ENCODE results near the gene MAP2K5. TPM values are rescaled to one million over a fixed set of nuclear protein-coding genes. Genes with fewer than 3 reads are reported as not detected.

MAP2K5 gene
- polyA plus RNA-seq, 2 of the 4 experiments (the other 2 are of a cell fraction) = 7.8 to 11.0 TPM

- TF ChIP-seq MAZ (IDR thresholded peaks at IDR 0.05; ENCODE audit: borderline replicate concordance, low read depth, low read length) (no peak), EHF (CRISPR knock-in tag; IDR thresholded peaks at IDR 0.05) (no peak), MAX (IDR thresholded peaks at IDR 0.05) (no peak)
Measured at GRCh38 chr15:67548862-67549651, 6.6 kb downstream of the MAP2K5 start (continued).

GRCh38 chr15:67549736-67550135 is 7.2 kb downstream of the MAP2K5 start:
- Histone ChIP-seq H3K9me3 (no peaks in the 10 kb centered on the region), H3K27ac (no peak overlapping the region), H3K4me3 (no peak overlapping the region), H3K4me2 (no peak overlapping the region), H3K4me1 (no peaks in the 10 kb centered on the region)
- no peak for DNase-seq (ENCODE audit: low read depth in 1 of 2, low spot score in 1 of 2)
- 61% methylated on average over 3 of the region's 3 CpGs for WGBS (ENCODE audit: missing lambda C conversion rate)
- no peak for ATAC-seq
- CTCF ChIA-PET = no interaction called here
- TF ChIP-seq HEYL (CRISPR knock-in tag; IDR thresholded peaks at IDR 0.05) = no peak
- TF ChIP-seq EHMT2 (IDR thresholded peaks at IDR 0.05; ENCODE audit: low read depth) = no peak
- no peak for TF ChIP-seq HOXB13 (CRISPR knock-in tag; IDR thresholded peaks at IDR 0.05; ENCODE audit: low read depth)
- no peak for TF ChIP-seq SMC3 (IDR thresholded peaks at IDR 0.05)
- TF ChIP-seq ZNF302 (CRISPR knock-in tag; IDR thresholded peaks at IDR 0.05) = no peak
- no peak for TF ChIP-seq CEBPB (IDR thresholded peaks at IDR 0.05)
- no peak for TF ChIP-seq KDM5A (IDR thresholded peaks at IDR 0.05)
- TF ChIP-seq CBX2 (IDR thresholded peaks at IDR 0.05; ENCODE audit: borderline replicate concordance, low read depth) = no peak
- TF ChIP-seq BCL3 (IDR thresholded peaks at IDR 0.05) = no peak
- TF ChIP-seq ZFP36 (IDR thresholded peaks at IDR 0.05; ENCODE audit: borderline replicate concordance, partially characterized antibody) = no peak
- no peak for TF ChIP-seq MAFK (IDR thresholded peaks at IDR 0.05; ENCODE audit: partially characterized antibody)
- TF ChIP-seq BHLHE40 (IDR thresholded peaks at IDR 0.05; ENCODE audit: low read depth, low read length) = no peak
- no peak for TF ChIP-seq TP53 (CRISPR knock-in tag; IDR thresholded peaks at IDR 0.05)
- TF ChIP-seq RFX5 (IDR thresholded peaks at IDR 0.05) = no peak
- no peak for TF ChIP-seq NPAS2 (CRISPR knock-in tag; IDR thresholded peaks at IDR 0.05; ENCODE audit: borderline replicate concordance)
- TF ChIP-seq NR3C1 (IDR thresholded peaks at IDR 0.05) = no peak
- TF ChIP-seq RAD21 (conservative IDR thresholded peaks at IDR 0.05 in 1 of 2, IDR thresholded peaks at IDR 0.05 in 1 of 2) = no peak
- no peak for TF ChIP-seq CHD4 (IDR thresholded peaks at IDR 0.05; ENCODE audit: borderline replicate concordance)
- TF ChIP-seq HOXB5 (CRISPR knock-in tag; IDR thresholded peaks at IDR 0.05) = no peak
- no peak for TF ChIP-seq ATOH8 (CRISPR knock-in tag; IDR thresholded peaks at IDR 0.05; ENCODE audit: low read depth)
- FAIRE-seq = no peak
- POLR2A ChIA-PET = no interaction called here

- ATAC-seq (no peak), DNase-seq (ENCODE audit: low read depth in 1 of 2, low spot score in 1 of 2) (no peak), FAIRE-seq (no peak)
- H3K4me1 ChIP-seq = no peaks in the 10 kb centered on the region
- no peak for TF ChIP-seq CHD2 (IDR thresholded peaks at IDR 0.05; ENCODE audit: low read length, partially characterized antibody)
- H3K9me3 ChIP-seq = no peaks in the 10 kb centered on the region
- ChIA-PET POLR2A (no interaction called here), CTCF (no interaction called here)
- no peak overlapping the region for H3K27ac ChIP-seq
- H3K4me3 ChIP-seq = no peak overlapping the region
- no peak overlapping the region for H3K4me2 ChIP-seq
- WGBS (ENCODE audit: missing lambda C conversion rate) = 86% methylated on average over 4 of the region's 4 CpGs
Measured at GRCh38 chr15:67550522-67550921, 8.0 kb downstream of the MAP2K5 start.
